ENCODE data around the gene ERMAP.

DNA sequence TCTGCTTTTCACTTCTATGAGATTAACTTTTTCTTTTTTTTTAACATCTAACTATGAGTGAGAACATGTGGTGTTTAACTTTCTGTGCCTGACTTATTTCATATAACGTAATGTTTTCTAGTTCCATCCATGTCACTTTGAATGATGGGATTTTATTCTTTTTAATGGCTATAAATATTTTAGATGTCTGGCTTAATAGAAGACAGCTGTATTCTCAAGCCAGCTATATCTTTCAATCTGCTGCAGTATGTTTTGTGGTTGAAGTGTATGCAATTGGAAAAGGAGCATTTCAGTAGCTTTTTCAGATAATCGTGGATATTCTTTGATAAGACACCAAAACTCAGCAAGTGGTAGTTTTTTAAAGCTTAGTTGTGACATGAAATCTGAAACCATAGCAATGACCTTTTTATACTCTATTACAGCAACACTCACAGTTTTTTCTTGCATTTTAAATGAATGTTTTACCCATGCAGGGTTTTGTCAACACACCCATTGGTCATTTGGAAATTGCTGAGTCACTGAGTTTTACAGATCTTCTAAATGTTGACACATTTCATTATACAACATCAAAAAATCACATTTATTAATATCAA, 6.0 kb downstream of the ERMAP start:
- no peak for TF ChIP-seq ZNF274 (IDR thresholded peaks at IDR 0.05; ENCODE audit: low read depth, low read length)
- TF ChIP-seq YY1 (IDR thresholded peaks at IDR 0.05; ENCODE audit: insufficient read depth, insufficient read length) = no peak
- TF ChIP-seq SUZ12 (IDR thresholded peaks at IDR 0.05; ENCODE audit: extremely low read depth, insufficient read depth, insufficient read length) = no peak

Measured in NT2/D1 (cell line).